HuH-7.5 (cell line): ENCODE data around the gene PACRG.
A peak's percentile ranks its signal among the peaks of the same experiment; 100 is the strongest.
"Not testable (repeated sequence)": the region's sequence is repeated elsewhere in the genome, so short reads cannot be mapped to it uniquely, and the experiment has no call there.

Experiments
- DNase-seq: peaks from one replicate; pipeline ENCODE4 v3.0.0; 2011; ENCODE audit warnings: low spot score

PACRG gene

DNA sequence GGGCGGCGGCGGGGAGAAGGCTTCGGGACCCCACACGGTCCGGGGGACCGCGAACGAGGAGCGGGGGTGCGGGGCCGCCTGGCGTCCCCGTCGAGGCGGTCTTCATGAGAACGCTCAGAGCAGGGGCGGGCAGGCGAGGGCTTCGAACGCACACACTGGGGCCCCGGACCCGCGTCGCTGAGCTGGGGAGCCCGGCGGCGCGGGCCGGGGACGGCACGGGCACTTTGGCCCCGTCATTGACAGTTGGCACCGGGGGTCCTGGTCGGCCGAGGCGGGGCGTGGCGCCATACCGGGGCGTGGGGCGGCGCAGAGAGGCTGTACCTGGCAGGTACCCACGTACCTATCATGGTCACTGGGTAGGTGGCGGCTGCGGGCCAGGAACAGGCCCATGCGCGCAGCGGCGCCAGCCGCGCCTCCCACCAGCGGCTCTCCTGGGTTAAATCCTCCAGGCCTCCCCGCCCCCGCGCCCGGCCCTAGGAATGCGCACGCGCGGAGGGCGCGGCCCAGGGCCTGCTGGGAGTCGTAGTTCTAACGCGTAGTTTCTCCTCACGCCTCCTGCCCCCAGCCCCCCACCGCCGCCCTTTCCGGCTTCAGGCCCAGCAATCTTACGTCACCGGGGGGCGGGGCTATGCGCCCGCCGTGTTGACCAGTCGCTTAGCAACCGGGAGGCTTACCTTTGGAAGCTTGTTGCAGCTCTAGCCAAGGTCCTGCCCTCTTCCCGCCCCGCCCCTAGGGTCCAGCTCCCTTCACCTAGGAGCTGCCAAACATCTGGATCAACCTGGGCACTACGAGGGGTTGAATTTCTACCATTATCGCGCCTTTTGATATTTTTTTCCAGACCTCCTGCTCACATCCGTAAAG lies at the start of gene PACRG, which contains the start of gene PRKN:
PACRG (plus strand) TSS at position 653 of the 861 bp plus-strand sequence.
PRKN (minus strand) TSS at position 445 of the 861 bp plus-strand sequence.
- DNase-seq, result peak; percentile 88

DNA sequence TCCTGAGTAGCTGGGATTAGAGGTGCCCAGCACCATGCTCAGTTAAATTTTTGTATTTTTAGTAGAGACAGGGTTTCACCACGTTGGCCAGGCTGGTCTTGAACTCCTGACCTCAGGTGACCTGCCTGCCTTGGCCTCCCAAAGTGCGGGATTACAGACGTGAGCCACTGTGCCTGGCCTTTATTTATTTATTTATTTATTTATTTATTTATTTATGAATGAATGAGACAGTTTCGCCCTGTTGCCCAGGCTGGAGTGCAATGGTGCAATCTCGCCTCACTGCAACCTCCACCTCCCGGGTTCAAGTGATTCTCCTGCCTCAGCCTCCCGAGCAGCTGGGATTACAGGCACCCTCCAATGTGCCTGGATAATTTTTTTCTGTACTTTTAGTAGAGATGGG lies 48.9 kb upstream of the PACRG start:
- DNase-seq, result not testable (repeated sequence)

DNA sequence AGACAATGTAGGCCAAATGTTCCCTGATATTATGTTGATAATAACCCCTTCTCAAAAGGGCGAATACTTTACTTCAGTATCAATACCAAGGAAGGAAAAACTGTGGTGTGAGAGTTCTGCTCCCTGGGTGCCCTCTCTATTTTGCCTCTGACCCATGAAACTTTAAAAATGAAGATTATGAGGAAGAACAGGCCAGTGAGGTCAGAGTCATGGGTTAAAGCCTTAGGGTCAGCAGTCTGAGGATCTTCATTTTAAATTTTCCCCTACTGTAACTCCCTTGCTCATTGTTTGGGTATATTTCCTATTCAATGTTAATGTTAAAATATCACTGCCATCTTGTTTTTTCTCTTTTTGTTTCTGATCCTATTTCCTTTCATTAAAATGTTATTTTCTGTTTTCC lies 48.1 kb upstream of the PACRG start:
- DNase-seq, result no peak

DNA sequence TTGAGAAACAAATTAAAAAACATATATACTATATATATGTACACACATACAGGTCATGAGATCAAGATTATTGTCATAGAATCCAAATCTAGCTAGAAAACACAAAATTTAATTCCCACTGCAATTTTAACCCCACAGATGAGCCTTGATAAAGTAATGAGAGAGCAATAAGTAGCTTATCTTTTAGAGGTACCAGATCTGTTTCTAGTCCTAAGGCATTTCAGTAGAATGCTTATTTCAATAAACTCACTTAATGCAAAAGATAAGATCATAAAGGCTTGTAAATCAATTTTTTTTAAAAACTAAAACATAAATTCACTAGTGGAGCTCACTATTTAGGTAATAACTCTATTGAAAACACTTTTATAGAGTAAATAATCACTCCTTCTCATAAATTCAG lies 47.4 kb upstream of the PACRG start:
- no peak for DNase-seq

DNA sequence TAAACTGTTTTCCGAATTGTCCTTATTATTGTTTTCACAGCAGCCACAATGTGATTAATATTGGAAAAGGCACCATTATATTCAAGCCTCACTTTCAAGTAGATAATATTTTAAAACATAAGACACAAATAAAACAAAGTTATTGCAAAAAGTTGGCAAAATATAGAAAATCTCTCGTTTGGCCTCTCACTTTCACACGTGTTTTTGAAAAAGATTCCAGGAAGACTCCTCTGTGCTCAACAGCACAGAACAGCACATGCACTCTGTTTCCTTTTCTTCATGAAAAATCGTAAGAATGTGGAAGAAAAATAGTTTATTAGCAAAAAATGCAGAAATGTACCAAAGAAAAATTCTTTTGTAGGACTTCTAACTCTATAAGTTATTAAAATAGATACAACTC lies 46.9 kb upstream of the PACRG start:
- no peak for DNase-seq

DNA sequence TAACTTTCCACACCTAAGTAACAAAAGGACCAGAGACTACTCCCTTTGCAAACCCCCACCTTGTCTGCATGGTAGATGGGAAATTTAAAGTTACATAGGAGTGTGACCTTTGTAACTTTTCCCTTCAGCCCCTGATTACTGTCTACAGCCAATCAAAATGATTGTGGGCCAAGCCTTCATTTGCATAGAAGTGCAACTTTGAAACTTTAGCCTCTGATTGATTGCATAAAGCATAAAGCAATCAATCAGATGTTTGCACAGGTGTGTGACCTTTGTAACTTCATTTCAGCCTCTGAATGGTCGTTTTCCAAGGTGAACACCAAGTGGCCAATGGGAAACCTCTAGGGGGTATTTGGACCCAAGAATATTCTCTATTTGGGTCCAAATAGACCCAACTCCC lies 46.3 kb upstream of the PACRG start:
- DNase-seq, result peak; percentile 12

DNA sequence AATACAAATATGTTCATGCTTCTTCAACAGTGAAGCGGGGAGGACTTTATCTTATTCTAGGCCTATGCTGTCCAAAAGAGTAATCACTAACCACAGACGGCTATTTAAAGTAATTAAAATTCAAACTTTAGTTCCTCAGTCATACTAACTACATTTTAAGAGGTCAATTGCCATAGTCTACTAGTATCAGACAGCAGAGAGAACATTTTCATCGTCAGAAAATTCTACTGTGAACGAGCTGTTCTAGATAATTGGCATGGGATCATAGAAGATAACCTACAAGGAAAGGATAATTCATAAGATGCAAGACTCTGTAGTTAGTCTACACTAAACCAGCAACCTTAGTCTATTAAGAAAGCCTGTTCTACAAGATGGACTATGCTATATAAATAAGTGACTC lies 44.6 kb upstream of the PACRG start:
- no peak for DNase-seq

DNA sequence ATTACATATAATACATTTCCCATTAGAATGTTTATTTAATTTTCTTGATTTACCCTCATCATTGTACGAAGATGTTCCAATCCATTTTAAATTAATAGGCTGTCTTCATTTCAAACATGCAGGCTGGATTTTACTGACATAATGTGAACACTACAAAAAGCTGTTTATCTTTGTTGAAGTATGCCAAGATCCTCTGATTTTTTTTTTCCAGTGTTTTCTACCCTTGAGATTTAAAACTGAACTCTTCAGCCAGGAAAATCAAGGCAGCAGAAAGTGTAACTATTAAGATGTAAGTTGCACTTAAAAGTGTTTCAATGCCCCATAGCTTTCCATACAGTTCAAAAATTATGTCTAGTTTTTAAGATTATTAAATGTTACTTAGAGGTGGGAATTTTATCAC lies 43.7 kb upstream of the PACRG start:
- no peak for DNase-seq

DNA sequence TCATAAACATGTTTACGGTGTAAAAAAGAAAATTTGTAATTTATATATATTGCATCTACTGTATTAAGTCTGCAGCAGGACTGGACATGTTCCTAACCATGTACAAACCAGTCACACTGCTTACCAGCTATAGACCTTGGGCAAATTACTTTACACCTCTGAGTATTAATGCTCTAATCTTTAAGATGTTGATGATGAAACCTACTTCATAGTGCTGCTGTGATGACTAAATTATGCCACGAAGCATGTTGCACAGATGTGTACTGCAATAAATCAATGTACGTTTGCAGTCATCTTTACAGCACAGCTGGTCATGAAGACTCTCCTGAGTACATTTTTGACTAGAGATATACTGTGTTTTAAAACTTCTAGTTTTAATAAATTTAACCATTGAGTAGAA lies 42.8 kb upstream of the PACRG start:
- DNase-seq, result no peak

DNA sequence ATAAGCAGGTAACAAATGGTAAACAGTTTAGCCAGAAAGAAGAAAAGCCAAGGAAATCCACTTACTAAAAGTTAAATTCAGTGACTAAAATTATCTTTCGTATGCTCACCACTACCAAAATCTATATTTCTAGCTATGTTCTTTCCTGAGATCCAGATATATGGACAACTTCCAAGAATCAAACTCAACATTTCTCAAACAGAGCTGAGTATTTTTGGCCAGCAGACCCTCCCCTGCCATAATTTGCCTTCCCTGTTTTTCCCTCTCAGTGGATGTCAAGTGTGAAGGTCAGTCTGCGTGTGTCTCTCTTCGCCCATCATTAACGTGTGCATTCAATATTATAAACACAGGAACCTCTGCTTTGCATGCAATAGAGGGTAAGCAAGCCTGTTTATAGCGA lies 42.2 kb upstream of the PACRG start:
- no peak for DNase-seq

DNA sequence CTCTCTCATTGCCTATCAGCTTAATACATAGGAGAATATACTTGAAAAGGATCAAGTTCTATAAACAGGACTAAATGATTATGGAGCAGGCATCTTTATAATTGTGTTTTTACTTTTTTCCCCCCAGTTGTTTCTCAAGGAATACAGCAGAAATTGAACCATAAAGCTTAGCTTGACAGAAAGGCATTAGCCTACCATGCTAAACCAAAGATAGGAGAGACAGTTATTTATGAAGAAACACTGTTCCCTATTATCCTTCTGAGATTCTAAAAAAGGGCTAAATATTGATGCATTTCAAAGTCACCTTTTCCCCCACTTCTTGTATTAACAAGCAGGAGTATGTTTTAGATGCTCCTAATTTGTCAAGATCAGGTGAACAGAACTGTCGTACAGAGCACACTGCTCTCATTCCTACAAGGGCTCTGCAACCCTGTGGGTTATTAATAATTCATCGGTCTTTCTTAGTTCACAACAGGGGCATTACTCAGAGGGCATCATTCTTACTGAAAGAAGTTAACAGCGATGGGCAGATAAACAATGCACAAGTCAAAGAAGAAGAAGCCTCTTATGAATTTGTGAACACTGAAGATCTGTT lies 38.9 kb upstream of the PACRG start:
- DNase-seq, result no peak

DNA sequence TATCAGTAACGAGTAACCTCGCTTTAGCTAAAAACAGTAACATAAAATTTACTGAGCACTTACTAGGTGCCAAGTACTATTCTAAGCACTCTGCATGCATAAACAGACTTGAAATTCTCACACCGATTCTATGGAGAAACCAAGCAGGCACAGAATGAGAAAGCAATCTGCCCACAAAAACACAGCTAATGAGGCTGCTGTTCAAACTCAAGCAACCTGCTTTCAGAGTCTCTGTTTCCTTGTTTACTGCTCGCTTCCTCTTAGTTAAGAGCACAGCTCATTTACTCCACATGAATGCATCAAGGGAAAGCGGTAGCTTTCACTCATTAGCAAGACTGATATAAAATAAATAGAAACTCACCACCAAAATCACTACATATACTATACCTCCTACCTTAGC lies 37.6 kb upstream of the PACRG start:
- no peak for DNase-seq

DNA sequence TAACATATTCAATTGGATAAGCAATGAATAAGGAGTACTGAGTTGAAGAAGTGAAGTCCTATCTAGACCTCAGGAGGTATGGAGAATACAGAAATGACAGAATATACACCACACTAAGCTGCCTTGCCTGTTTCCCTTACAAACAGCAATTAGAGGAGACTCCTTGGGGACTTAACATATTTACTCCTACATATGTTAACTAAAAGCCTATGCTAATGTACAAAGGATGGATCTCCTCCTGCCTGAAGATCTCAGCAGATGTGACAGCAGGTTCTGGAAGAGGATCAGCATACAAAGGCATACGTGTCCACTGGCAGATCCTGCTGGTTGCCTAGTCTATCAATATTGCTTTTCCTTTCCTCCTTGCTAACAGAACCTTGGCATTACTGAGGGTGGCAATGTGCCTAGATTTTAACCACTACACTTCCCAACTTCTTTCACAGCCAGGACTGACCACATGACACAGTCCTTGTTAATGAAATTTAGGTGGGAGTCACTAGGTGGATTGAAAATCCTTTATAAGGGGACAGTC lies 29.8 kb upstream of the PACRG start:
- DNase-seq, result no peak

DNA sequence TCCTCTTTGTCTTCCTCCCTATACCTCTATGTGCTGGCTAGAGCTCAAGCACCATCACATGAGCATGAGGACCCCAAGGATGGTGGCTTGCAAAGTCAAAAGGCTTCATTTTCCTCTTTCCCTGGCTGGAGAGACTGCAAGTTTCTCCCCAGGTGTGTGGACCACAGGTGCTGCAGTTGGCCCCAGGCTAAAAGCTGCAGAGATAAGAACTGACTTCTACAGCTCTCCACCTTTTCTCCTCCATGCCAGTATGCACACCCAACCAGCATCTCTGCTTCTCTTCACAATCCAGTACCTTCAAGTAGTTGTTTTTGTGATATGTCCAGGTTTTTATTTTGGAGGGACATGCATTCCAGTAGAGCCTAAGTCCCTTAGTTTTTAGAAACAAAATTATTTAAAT lies 29.3 kb upstream of the PACRG start:
- no peak for DNase-seq

DNA sequence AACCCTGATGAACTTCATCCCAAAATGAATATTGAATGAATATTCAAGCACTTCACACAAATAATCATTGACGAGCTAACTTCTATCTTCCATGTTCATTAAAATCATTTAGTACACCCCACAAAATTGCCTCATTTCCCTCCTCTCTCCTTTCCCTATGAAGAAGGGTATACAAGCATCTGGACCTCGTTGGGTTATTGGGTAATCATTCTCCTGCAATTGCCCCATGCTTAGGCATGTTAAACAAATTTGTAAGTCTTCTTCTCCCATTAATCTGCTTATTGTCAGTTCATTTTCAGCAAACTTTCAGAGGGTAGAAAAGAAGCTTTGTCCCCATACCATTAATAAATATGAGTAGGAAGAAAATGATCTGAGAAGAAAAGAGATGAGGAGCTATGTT lies 27.8 kb upstream of the PACRG start:
- DNase-seq, result no peak

DNA sequence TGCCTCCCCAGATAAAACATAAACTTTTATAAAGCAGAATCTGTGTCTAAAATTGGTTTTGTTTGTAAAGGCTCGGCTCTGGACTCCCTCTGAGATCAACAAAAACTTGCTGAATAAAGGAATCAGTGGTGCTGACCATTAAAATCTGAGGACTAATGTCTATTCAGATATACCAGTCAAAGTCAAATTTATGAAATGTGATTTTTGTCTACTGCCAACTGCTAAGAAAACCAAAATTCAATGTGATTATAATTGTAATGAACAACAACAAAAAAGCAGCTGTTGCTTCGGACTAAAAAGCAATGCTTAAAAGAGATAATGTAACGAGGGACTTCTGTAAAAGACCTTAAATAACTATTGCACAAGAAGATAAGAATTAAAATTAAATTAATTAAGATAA lies 26.8 kb upstream of the PACRG start:
- DNase-seq, result no peak

DNA sequence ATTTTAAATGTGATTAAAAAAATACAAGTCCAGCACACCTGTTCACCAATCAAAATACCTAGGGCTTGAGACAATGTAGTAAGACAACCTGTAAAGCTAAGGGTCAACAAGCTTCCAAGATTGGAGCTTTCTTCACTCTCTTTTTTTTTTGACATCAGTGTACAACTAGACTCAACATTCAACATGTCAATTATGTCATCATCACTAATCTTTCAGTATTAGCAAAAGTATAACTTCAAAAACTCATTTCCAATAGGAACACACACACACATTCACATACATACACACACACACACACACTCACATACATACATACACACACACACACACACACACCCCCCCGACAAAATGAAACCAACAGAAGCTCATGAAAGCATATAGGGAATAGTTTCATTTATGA lies 26.2 kb upstream of the PACRG start:
- DNase-seq, result no peak

DNA sequence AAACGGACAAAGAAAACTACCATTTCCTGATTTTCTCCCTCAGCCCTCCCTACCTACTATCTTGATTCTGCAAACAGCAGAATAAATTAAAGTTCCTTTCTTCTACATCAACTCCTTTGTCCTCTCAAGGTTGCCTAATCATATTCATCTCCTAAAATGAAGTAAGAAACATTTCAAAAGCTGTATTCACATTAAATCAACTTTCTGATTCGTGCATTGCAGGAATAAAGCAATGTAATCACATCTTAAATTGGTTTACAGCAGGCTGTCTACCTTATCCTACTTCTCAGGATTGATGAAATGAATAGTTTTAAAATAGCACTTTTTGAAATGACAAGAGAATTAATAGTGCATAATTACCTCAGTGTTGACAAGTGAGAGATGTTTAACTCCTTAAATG lies 25.3 kb upstream of the PACRG start:
- no peak for DNase-seq

DNA sequence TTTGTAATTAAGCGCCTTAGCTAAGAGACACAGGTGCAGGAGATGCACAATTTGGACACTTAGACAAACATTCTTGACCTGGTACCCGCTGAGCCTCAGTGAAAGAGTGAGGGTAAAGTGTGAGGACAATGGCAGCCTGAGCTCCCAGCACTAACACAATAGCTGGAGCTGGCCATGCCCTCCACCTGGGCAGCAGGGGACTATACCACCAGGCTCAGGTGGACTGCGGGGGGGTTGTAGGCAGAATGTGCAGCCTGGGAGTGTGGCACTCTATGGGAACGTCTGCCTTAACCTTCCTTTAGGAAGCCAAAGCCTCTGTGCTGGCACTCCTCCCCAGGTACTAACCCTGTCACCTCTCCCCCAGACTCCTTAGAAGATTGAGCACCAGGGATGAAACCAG lies 23.8 kb upstream of the PACRG start:
- DNase-seq, result no peak

DNA sequence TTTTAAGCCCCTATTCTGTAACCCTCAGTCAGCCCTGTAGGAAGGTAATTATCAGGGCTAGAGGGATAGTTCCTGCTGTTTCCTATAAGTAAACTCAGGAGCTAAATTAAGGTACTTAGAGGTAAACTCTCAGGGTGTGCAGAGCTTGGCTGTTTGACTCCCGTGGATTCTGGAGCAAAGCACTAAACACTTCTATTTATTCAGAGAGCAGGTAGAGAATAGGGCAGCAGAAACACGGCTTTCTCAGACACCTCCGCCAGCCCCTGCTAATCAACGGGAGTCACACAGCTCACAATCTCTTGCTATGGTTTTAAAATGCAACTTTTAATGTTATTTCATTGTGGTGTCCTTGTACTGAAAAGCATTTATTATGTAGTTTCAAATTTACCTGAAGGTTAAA lies 22.0 kb upstream of the PACRG start:
- DNase-seq, result no peak

DNA sequence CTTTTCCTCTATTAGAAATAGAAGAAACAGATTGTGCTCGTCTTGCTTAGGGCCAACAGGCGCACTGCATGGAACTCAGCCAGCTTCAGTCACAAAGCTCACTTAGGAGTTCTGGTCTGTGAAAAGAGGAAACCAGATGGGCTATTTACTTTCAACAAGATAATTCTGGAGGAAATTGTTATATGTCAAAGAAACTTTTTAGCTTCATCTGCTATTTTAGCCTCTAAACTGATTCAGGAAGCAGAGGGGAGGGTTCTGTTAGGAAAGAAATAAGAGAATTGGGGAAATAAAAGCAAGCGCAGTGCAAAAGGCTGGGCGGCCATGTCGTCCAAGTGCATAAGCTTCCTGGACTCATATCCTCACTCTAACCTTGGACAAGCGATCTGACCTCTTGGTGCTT lies 21.5 kb upstream of the PACRG start:
- no peak for DNase-seq

DNA sequence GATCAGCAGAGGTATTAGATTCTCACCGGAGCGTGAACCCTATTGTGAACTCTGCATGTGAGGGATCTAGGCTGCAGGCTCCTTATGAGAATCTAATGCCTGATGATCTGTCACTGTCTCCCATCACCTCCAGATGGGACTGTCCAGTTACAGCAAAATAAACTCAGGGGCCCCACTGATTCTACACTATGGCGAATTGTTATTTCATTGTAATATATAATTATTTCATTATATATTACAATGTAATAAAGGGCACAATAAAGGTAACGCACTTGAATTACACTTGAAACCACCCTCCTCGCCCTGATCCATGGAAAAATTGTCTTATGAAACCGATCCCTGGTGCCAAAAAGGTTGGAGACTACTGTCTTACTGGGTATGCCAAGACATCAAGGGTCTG lies 18.8 kb upstream of the PACRG start:
- no peak for DNase-seq

DNA sequence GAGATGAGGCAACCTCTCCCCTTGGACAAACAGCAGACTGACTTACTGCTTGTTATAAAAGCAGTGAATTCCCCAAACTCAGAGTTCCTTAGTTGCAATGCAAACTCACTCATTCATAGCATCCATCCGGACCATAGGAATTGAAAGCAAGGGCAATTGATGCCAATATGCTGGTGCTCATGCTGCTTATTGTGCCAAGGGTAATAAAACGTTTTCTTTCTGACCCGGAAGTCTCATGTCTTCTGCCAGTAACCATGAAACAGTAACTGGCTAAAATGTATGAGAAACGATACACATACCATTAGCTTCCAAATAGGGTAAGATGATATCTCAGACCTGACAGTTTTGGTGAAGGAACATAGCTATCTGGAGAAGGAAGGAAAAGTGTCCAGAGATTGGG lies 18.3 kb upstream of the PACRG start:
- no peak for DNase-seq

DNA sequence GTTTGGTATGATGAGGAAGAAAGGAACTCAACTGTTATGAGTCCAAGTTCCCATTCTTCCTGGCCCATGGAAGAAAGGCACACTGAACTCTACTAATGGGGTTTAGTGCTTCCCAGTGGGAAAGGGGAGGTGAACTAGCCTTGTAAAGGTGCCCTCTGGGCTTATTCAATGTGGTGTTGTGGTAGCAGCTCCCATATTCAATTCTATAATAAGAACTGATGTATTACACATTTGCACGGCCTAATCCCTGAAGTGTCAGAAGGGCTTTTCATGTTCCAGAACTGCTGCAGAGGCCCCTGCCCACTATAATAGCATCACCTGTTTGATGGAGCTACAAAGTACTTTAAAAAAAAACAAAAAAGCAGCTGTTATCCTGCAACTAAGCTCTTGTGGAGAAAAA lies 17.4 kb upstream of the PACRG start:
- DNase-seq, result no peak
